Activated naive CD4-positive, alpha-beta T cell treated with anti-CD3 and anti-CD28 coated beads, Interleukin-2, amount 10 ng/mL, durations not matched to agents 7 days and 5 days (primary cell): ENCODE measurements around the gene ANO9.
"Not testable (repeated sequence)": the region's sequence is repeated elsewhere in the genome, so short reads cannot be mapped to it uniquely, and the experiment has no call there.

Experiments
- CTCF ChIA-PET: fragments of 350-600 bp; sonication (Branson Sonifier 250); formaldehyde crosslinking; loops from one replicate; lab custom pipeline; 2021; ENCODE audit warnings: antibody characterized with exemption; lab: Charles Lee
- DNase-seq: peaks from one replicate; pipeline ENCODE4 v3.0.0-alpha.2; 2020
- H3K27ac Mint-ChIP-seq: one replicate; pipeline ENCODE4 v1.8.0; 2021; ENCODE audit warnings: mild to moderate bottlenecking, moderate library complexity, mixed read lengths
- H3K27me3 Mint-ChIP-seq: one replicate; pipeline ENCODE4 v1.8.0; 2021; ENCODE audit warnings: mild to moderate bottlenecking, mixed read lengths
- H3K36me3 Mint-ChIP-seq: one replicate; pipeline ENCODE4 v1.8.0; 2021; ENCODE audit warnings: mixed read lengths
- H3K4me1 Mint-ChIP-seq: one replicate; pipeline ENCODE4 v1.8.0; 2021; ENCODE audit warnings: mixed read lengths
- H3K4me3 Mint-ChIP-seq: one replicate; pipeline ENCODE4 v1.8.0; 2021; ENCODE audit warnings: mild to moderate bottlenecking, moderate library complexity, mixed read lengths
- H3K9me3 Mint-ChIP-seq: one replicate; pipeline ENCODE4 v1.8.0; 2021; ENCODE audit warnings: mixed read lengths

Gene ANO9

GRCh38 chr11:395866-396265, 45.9 kb downstream of the ANO9 start:
- no peak overlapping the region for H3K4me3 Mint-ChIP-seq
- no peaks in the 10 kb centered on the region for H3K4me1 Mint-ChIP-seq
- H3K36me3 Mint-ChIP-seq = peaks cover 1% of the 10 kb centered on the region
- no peak overlapping the region for H3K27ac Mint-ChIP-seq
- peaks cover 6% of the 10 kb centered on the region for H3K27me3 Mint-ChIP-seq
- no peak for DNase-seq
- CTCF ChIA-PET = interaction anchor here (1.0 to 1.8 kb wide), 6 partner anchors 11 to 145 kb away, joined by 3 to 12 read pairs (median 5); partner anchors contain the start of gene PTDSS2
- peaks cover 8% of the 10 kb centered on the region for H3K9me3 Mint-ChIP-seq

GRCh38 chr11:394858-395655, 46.8 kb downstream of the ANO9 start:
- CTCF ChIA-PET = no interaction called here
- no peak overlapping the region for H3K4me3 Mint-ChIP-seq
- peaks cover 1% of the 10 kb centered on the region for H3K36me3 Mint-ChIP-seq
- H3K9me3 Mint-ChIP-seq = peaks cover 8% of the 10 kb centered on the region
- H3K27me3 Mint-ChIP-seq = peaks cover 6% of the 10 kb centered on the region
- no peak overlapping the region for H3K27ac Mint-ChIP-seq
- no peaks in the 10 kb centered on the region for H3K4me1 Mint-ChIP-seq
- no peak for DNase-seq

- CTCF ChIA-PET = no interaction called here
- Mint-ChIP-seq H3K36me3 (peaks cover 1% of the 10 kb centered on the region), H3K4me3 (no peak within 1 kb of the TSS), H3K27ac (no peak within 1 kb of the TSS), H3K27me3 (peaks cover 6% of the 10 kb centered on the region), H3K4me1 (no peaks in the 10 kb centered on the region), H3K9me3 (peaks cover 3% of the 10 kb centered on the region)
- DNase-seq = no peak
Measured at GRCh38 chr11:394034-394857, 47.6 kb downstream of the ANO9 start, which contains the start of gene PKP3. TSS of gene PKP3 (plus strand) at chr11:394209. CDS start at chr11:394293, 84 bp downstream.

GRCh38 chr11:393219-394033, 48.4 kb downstream of the ANO9 start:
- Mint-ChIP-seq H3K9me3 (no peaks in the 10 kb centered on the region), H3K27ac (no peak overlapping the region), H3K27me3 (peaks cover 11% of the 10 kb centered on the region), H3K4me1 (no peaks in the 10 kb centered on the region), H3K36me3 (no peaks in the 10 kb centered on the region), H3K4me3 (no peak overlapping the region)
- CTCF ChIA-PET = interaction anchor here (1.0 kb wide), 2 partner anchors 11 to 143 kb away, joined by 3 to 5 read pairs; no protein-coding TSS in a partner anchor
- DNase-seq = no peak

GRCh38 chr11:392102-392777, 49.6 kb downstream of the ANO9 start:
- CTCF ChIA-PET = interaction anchor here (1.0 kb wide), 1 partner anchor 142 kb away, joined by 3 read pairs; no protein-coding TSS in a partner anchor

GRCh38 chr11:391117-392017, 50.4 kb downstream of the ANO9 start:
- CTCF ChIA-PET = no interaction called here
- Mint-ChIP-seq H3K4me1 (no peaks in the 10 kb centered on the region), H3K4me3 (no peak overlapping the region), H3K36me3 (no peaks in the 10 kb centered on the region), H3K9me3 (peaks cover 7% of the 10 kb centered on the region), H3K27ac (no peak overlapping the region), H3K27me3 (peaks cover 19% of the 10 kb centered on the region)
- DNase-seq = no peak

More at GRCh38 chr11:392102-392777, 49.6 kb downstream of the ANO9 start:
- Mint-ChIP-seq H3K9me3 (peaks cover 1% of the 10 kb centered on the region), H3K27ac (no peak overlapping the region), H3K4me3 (no peak overlapping the region), H3K4me1 (no peaks in the 10 kb centered on the region), H3K27me3 (peaks cover 21% of the 10 kb centered on the region), H3K36me3 (no peaks in the 10 kb centered on the region)
- DNase-seq = no peak

GRCh38 chr11:390175-390574, 51.6 kb downstream of the ANO9 start:
- H3K27ac Mint-ChIP-seq = no peak overlapping the region
- H3K36me3 Mint-ChIP-seq = no peaks in the 10 kb centered on the region
- peaks cover 18% of the 10 kb centered on the region for H3K27me3 Mint-ChIP-seq
- CTCF ChIA-PET = interaction anchor here (1.0 kb wide), 1 partner anchor 86 kb away, joined by 3 read pairs; no protein-coding TSS in a partner anchor
- no peak for DNase-seq
- no peak overlapping the region for H3K4me3 Mint-ChIP-seq
- H3K4me1 Mint-ChIP-seq = no peaks in the 10 kb centered on the region
- peaks cover 7% of the 10 kb centered on the region for H3K9me3 Mint-ChIP-seq

- H3K9me3 Mint-ChIP-seq, CTCF ChIA-PET, H3K4me1 Mint-ChIP-seq, H3K27ac Mint-ChIP-seq, DNase-seq, H3K36me3 Mint-ChIP-seq, H3K4me3 Mint-ChIP-seq: not testable (repeated sequence)
- H3K27me3 Mint-ChIP-seq = peaks cover 18% of the 10 kb centered on the region
Measured at GRCh38 chr11:389369-389768, 52.4 kb downstream of the ANO9 start.

GRCh38 chr11:387193-387793, 54.5 kb downstream of the ANO9 start:
- H3K27me3 Mint-ChIP-seq = peaks cover 28% of the 10 kb centered on the region
- CTCF ChIA-PET = interaction anchor here (0.9 kb wide), 1 partner anchor 10 kb away, joined by 3 read pairs; no protein-coding TSS in a partner anchor
- no peak overlapping the region for H3K4me3 Mint-ChIP-seq
- peaks cover 8% of the 10 kb centered on the region for H3K9me3 Mint-ChIP-seq
- no peak for DNase-seq
- H3K36me3 Mint-ChIP-seq = no peaks in the 10 kb centered on the region
- H3K4me1 Mint-ChIP-seq = no peaks in the 10 kb centered on the region
- no peak overlapping the region for H3K27ac Mint-ChIP-seq

GRCh38 chr11:386483-386882, 55.3 kb downstream of the ANO9 start:
- peaks cover 4% of the 10 kb centered on the region for H3K4me1 Mint-ChIP-seq
- CTCF ChIA-PET = no interaction called here
- no peaks in the 10 kb centered on the region for H3K36me3 Mint-ChIP-seq
- H3K4me3 Mint-ChIP-seq = no peak overlapping the region
- peaks cover 33% of the 10 kb centered on the region for H3K27me3 Mint-ChIP-seq
- no peak overlapping the region for H3K27ac Mint-ChIP-seq
- DNase-seq = no peak
- H3K9me3 Mint-ChIP-seq = peaks cover 8% of the 10 kb centered on the region

GRCh38 chr11:385594-386351, 56.0 kb downstream of the ANO9 start:
- no peaks in the 10 kb centered on the region for H3K36me3 Mint-ChIP-seq
- no peak for DNase-seq
- CTCF ChIA-PET = no interaction called here
- H3K4me1 Mint-ChIP-seq = peaks cover 4% of the 10 kb centered on the region
- H3K4me3 Mint-ChIP-seq = no peak overlapping the region
- H3K27ac Mint-ChIP-seq = no peak overlapping the region
- H3K9me3 Mint-ChIP-seq = peaks cover 8% of the 10 kb centered on the region
- peaks cover 33% of the 10 kb centered on the region for H3K27me3 Mint-ChIP-seq

GRCh38 chr11:384511-384910, 57.3 kb downstream of the ANO9 start:
- DNase-seq = no peak
- H3K36me3 Mint-ChIP-seq = no peaks in the 10 kb centered on the region
- no peak overlapping the region for H3K4me3 Mint-ChIP-seq
- peaks cover 8% of the 10 kb centered on the region for H3K9me3 Mint-ChIP-seq
- CTCF ChIA-PET = no interaction called here
- peaks cover 33% of the 10 kb centered on the region for H3K27me3 Mint-ChIP-seq
- H3K4me1 Mint-ChIP-seq = peaks cover 4% of the 10 kb centered on the region
- no peak overlapping the region for H3K27ac Mint-ChIP-seq
